Measurements from ENCODE around the gene EVX2.
A peak's percentile ranks its signal among the peaks of the same experiment; 100 is the strongest.

The EVX2 gene

DNA sequence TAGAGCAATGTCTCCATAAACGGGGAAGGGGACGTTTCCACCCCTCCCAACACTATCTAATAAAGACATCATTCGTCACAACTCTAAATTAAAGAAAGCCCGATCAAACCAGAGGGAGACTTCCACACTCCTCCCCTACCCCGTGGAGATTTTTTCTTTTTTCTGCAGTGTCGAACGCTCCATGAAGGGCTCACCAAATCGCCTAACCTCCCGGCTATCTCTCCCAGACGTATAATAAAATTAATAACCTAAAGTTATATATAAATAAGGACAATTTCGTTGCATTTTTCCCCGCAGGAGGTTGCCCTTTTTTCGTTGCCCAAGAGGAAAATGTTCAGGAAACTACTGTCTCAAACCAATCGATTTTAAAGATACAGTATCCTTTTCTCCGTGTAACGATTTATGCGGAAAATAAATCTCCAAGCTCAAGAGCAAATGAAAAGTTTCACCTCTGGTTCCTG, 2.4 kb downstream of the EVX2 start:
- Histone ChIP-seq H3K27me3 (ENCODE audit: insufficient read depth, poor library complexity, severe bottlenecking) (peaks cover 95% of the 10 kb centered on the region), H3K36me3 (ENCODE audit: low read depth) (no peaks in the 10 kb centered on the region), H3K9me3 (ENCODE audit: severe bottlenecking) (no peaks in the 10 kb centered on the region), H3K27ac (ENCODE audit: poor library complexity, severe bottlenecking) (no peak overlapping the region), H3K4me1 (ENCODE audit: insufficient read depth, poor library complexity, severe bottlenecking) (no peaks in the 10 kb centered on the region), H3K4me3 (ENCODE audit: severe bottlenecking) (no peak overlapping the region)
- no peak for DNase-seq (ENCODE audit: low spot score)
- TF ChIP-seq, protein P1, sequence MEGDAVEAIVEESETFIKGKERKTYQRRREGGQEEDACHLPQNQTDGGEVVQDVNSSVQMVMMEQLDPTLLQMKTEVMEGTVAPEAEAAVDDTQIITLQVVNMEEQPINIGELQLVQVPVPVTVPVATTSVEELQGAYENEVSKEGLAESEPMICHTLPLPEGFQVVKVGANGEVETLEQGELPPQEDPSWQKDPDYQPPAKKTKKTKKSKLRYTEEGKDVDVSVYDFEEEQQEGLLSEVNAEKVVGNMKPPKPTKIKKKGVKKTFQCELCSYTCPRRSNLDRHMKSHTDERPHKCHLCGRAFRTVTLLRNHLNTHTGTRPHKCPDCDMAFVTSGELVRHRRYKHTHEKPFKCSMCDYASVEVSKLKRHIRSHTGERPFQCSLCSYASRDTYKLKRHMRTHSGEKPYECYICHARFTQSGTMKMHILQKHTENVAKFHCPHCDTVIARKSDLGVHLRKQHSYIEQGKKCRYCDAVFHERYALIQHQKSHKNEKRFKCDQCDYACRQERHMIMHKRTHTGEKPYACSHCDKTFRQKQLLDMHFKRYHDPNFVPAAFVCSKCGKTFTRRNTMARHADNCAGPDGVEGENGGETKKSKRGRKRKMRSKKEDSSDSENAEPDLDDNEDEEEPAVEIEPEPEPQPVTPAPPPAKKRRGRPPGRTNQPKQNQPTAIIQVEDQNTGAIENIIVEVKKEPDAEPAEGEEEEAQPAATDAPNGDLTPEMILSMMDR (IDR thresholded peaks at IDR 0.05; ENCODE audit: poor library complexity, severe bottlenecking), result no peak
- ATAC-seq (ENCODE audit: low read depth), result no peak

DNA sequence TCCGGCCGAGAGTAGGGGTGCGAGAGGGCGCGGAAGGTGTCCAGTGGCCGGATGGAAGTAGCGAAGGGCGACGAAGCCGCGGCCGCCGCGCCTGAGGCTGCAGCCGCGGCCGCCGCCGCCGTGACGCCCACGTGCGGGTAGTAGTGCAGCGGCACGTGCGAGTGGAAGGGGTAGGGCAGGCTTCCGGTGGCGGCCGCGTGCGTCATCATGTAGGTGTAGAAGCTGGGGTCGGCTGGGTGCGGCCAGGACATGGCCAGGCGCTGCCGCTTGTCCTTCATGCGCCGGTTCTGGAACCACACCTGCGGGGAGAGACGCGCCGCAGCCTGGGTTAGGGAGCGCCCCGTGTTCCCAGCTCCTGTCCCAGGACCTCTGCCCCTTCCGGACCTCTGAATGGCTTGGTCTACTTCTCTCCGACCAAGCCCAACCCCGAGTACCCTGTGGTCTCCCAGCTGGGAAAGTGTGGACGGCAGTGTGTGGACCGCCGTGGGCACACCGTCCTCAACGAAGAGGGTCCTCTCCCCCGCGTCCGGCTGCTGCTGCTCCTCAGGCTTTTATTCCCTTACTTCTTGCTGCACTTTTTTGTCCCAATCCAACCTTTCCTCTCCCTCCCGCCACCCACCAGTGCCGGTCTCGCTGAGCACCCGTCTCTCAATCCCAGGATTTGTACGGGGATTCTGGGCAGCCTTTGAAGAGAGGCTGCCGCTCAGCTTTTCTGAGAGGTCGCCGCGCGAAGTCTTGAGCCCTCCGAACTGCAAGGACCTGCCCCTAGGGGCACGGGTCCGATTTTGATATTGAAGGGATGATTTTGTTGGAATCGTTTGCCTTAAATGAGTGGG, 3.0 kb downstream of the EVX2 start:
- Histone ChIP-seq H3K4me3 (ENCODE audit: severe bottlenecking) (peak overlapping the region; percentile 16), H3K36me3 (ENCODE audit: low read depth) (no peaks in the 10 kb centered on the region), H3K27ac (ENCODE audit: poor library complexity, severe bottlenecking) (no peak overlapping the region), H3K4me1 (ENCODE audit: insufficient read depth, poor library complexity, severe bottlenecking) (no peaks in the 10 kb centered on the region), H3K9me3 (ENCODE audit: severe bottlenecking) (no peaks in the 10 kb centered on the region), H3K27me3 (ENCODE audit: insufficient read depth, poor library complexity, severe bottlenecking) (peaks cover 95% of the 10 kb centered on the region)
- no peak for DNase-seq (ENCODE audit: low spot score)
- peak; percentile 4; the same call in 1 of the 3 replicates for ATAC-seq (ENCODE audit: low read depth)
- TF ChIP-seq, protein P1 (IDR thresholded peaks at IDR 0.05; ENCODE audit: poor library complexity, severe bottlenecking), result no peak

DNA sequence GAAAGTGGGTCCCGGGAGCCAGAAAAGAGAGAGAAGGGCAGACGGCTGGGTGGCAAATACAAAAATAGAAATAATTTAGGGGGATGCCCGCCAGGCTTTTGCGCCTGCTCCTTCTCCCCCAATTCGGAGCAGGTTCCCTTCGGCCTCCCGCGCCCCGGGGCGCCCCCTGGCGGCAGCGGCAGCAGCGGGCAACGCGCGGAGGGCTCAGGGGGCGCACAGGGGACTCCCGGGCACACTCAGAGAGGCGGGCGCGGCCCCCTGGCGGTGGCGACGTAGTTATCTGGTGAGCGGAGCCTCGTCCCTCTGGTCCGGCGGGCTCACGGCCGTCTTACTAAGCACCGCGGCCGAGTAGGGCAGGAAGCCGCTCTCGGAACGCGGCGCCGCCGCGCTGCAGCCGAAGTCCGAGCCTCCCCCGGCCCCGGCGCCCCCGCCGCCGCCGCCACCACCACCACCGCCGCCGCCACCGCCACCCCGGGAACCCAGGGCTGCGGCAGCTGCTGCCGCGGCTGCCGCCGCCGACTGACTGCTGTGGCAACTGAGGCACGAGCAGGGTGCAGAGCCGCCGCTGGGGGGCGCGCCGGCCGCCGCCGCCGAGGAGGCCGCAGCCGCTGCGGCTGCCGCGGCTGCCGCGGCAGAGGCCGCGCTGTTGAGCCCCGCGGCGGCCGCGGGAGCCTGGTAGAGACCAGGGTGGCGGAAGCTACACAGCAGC, 3.8 kb downstream of the EVX2 start:
- no peak overlapping the region for H3K27ac ChIP-seq (ENCODE audit: poor library complexity, severe bottlenecking)
- DNase-seq (ENCODE audit: low spot score) (no peak), ATAC-seq (ENCODE audit: low read depth) (peak; percentile 75)
- peaks cover 92% of the 10 kb centered on the region for H3K27me3 ChIP-seq (ENCODE audit: insufficient read depth, poor library complexity, severe bottlenecking)
- H3K36me3 ChIP-seq (ENCODE audit: low read depth), result no peaks in the 10 kb centered on the region
- no peaks in the 10 kb centered on the region for H3K9me3 ChIP-seq (ENCODE audit: severe bottlenecking)
- TF ChIP-seq, protein P1 (IDR thresholded peaks at IDR 0.05; ENCODE audit: poor library complexity, severe bottlenecking), result peak; percentile 87
- H3K4me3 ChIP-seq (ENCODE audit: severe bottlenecking), result peak overlapping the region; percentile 16
- H3K4me1 ChIP-seq (ENCODE audit: insufficient read depth, poor library complexity, severe bottlenecking), result no peaks in the 10 kb centered on the region

DNA sequence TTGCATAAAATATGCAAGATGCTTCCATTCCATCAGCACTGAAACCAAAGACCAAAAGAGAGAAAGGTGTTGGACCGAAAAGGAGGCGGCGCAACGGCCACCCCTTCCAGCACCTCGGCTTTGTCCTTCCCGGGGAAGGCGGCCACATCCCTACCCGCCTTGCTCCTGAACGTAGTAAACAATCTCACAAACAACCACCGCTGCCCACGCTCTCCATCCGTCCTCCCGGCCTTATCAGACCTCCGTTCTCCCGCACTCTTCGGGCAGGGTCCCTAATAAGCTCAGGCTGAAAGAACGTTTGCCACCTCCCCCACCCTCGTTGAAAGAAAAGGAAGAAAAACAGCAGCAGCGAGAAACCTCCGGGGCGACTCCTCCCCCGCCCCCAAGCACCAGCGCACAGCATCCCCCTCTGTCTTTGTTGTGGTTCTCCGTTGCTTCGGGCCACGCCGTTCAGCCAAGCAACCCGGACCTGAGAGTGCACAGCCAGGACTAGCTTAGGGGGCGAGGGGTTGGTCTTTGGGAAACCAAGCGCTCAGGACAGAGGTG, 4.4 kb downstream of the EVX2 start:
- no peak for DNase-seq (ENCODE audit: low spot score)
- Histone ChIP-seq H3K27me3 (ENCODE audit: insufficient read depth, poor library complexity, severe bottlenecking) (peaks cover 86% of the 10 kb centered on the region), H3K4me1 (ENCODE audit: insufficient read depth, poor library complexity, severe bottlenecking) (no peaks in the 10 kb centered on the region), H3K9me3 (ENCODE audit: severe bottlenecking) (no peaks in the 10 kb centered on the region), H3K36me3 (ENCODE audit: low read depth) (no peaks in the 10 kb centered on the region), H3K27ac (ENCODE audit: poor library complexity, severe bottlenecking) (no peak overlapping the region), H3K4me3 (ENCODE audit: severe bottlenecking) (peak overlapping the region; percentile 16)
- TF ChIP-seq, protein P1 (IDR thresholded peaks at IDR 0.05; ENCODE audit: poor library complexity, severe bottlenecking), result no peak
- no peak for ATAC-seq (ENCODE audit: low read depth)

Measured in RWPE2 (cell line).